D721Med (cell line): ENCODE results near the gene FOXN4.

Experiments used
- DNase-seq: peaks from one replicate; pipeline ENCODE4 v3.0.0; 2011; ENCODE audit warnings: low spot score; ENCODE audit not compliant: insufficient read length
- FAIRE-seq: peaks from 2 replicates; lab custom pipeline; 2011; peaks lifted over from hg19 to GRCh38; lab: Jason Lieb, UNC
- TF ChIP-seq, protein P1 (sequence below): IDR thresholded peaks from 2 replicates; pipeline ENCODE4 v1.5.1; 2012; ENCODE audit warnings: mild to moderate bottlenecking, control low read depth; ENCODE audit not compliant: insufficient read depth; ENCODE audit errors: missing control alignments

FOXN4 gene

DNA sequence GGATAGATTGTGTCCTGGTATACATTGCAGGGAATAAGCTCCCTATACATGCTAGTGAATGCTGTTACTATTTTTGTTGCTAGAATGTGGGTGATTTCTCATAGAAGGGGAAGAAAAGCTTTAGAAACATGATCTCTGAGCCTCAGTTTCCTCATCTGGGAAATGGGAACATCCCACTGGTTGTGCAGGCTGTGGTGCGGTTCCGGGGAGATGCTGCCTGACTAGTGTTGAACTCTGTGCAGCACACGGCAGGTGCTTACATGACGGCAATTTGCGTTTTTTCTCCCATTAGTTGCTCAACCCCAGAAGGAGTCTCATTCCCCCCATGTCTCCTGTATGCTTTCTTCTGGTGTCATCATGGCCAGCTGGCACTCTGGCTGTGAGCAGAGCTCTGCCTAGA is 32.9 kb downstream of the FOXN4 start:
- FAIRE-seq = no peak
- TF ChIP-seq, protein P1, sequence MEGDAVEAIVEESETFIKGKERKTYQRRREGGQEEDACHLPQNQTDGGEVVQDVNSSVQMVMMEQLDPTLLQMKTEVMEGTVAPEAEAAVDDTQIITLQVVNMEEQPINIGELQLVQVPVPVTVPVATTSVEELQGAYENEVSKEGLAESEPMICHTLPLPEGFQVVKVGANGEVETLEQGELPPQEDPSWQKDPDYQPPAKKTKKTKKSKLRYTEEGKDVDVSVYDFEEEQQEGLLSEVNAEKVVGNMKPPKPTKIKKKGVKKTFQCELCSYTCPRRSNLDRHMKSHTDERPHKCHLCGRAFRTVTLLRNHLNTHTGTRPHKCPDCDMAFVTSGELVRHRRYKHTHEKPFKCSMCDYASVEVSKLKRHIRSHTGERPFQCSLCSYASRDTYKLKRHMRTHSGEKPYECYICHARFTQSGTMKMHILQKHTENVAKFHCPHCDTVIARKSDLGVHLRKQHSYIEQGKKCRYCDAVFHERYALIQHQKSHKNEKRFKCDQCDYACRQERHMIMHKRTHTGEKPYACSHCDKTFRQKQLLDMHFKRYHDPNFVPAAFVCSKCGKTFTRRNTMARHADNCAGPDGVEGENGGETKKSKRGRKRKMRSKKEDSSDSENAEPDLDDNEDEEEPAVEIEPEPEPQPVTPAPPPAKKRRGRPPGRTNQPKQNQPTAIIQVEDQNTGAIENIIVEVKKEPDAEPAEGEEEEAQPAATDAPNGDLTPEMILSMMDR = no peak

DNA sequence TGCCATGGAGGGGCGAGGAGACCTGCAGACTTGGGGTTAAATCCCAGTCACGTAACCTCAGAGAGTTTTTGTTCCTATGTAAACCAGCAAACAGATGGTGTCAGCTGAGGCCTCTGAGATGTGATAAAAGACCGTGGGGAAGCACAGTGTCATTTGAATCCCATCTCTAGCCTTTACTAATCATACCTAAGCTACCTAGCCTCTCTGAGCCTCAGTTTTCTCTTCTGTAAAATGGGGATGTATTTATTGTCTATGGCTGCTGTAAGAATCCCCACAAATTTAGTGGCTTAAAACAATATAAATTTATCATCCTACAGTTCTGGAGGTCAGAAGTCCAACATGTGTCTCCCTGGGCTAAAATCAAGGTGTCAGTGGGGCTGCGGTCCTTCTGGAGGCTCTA is 33.9 kb downstream of the FOXN4 start:
- TF ChIP-seq, protein P1 = no peak
- DNase-seq (no peak), FAIRE-seq (no peak)

More for the DNA sequence above, 32.9 kb downstream of the FOXN4 start:
- DNase-seq = no peak

DNA sequence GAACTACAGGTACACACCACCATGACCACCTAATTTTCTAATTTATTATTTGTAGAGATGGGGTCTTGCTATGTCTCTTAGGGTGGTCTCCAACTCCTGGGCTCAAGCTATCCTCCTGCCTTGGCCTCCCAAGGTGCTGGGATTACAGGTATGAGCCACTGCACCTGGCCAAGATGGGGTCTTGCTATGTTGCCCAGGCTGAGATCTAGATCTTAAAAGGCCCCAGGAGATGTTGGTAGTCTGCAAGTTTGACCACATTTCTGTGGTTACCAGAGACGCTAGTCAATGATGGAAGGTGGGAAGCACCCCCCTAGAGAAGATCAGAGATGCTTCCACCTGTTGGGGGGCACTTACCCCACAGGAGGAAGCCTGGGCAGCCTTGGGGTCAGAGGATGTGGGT is 34.7 kb downstream of the FOXN4 start:
- TF ChIP-seq, protein P1 = no peak
- FAIRE-seq (no peak), DNase-seq (no peak)

DNA sequence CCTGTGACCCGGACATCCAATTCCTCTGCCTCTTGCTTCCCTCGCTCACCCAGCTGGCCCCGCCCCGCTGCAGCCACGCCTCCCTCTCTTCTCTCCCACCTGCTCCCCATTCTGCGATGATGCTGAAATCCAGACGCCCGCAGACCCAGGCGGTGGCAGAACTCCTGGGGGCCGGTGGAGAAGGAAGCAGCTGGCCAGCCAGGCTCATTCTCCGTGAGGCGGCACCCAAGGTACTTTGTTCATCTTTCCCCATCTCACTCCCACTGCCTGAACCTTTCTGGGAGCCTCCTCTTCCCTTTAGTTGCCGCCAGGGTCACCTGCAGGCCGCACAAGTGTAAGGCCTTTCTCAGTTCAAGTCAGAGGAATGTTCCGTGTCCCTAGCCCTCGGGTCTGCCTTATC is 35.7 kb downstream of the FOXN4 start:
- DNase-seq (no peak), FAIRE-seq (no peak)
- TF ChIP-seq, protein P1 = no peak

DNA sequence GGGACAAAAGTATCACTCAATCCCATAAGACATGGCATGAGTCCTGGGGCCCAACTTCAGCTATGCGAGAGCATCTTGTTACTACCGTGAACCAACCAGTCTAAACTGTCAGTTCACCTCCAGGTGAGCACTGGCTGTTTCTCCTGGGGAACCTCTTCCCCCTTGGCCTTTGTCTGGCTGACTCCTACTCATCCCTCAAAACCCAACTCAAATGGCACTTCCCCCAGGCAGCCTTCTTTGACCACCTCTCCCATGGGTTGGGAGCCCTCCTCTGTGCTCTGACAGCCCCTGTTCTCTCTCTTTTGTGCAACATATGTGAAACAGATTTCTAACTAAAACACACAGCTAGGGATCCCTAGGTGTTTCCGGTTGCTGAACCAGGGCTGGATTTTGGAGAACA is 37.7 kb downstream of the FOXN4 start:
- FAIRE-seq = no peak
- no peak for DNase-seq
- TF ChIP-seq, protein P1 = no peak

DNA sequence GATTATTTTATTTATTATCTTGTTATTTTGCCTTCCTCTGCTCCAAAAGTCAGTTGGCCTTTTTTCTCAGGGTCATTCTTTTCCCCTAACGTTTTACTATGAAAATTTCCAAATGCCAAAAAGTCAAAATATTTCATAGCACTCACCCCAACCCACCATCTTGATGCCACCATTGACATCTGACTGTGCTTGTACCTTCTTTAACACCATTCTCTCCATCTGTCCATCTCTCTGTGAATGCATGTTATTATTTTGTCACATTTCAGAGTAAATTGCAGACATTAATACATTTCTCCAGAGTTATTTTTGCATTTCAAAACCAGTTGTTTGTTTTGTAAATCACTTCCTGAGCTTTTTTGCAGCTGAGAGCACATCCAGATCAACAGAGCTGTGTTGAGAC is 38.6 kb downstream of the FOXN4 start:
- DNase-seq (no peak), FAIRE-seq (no peak)
- TF ChIP-seq, protein P1 = no peak

DNA sequence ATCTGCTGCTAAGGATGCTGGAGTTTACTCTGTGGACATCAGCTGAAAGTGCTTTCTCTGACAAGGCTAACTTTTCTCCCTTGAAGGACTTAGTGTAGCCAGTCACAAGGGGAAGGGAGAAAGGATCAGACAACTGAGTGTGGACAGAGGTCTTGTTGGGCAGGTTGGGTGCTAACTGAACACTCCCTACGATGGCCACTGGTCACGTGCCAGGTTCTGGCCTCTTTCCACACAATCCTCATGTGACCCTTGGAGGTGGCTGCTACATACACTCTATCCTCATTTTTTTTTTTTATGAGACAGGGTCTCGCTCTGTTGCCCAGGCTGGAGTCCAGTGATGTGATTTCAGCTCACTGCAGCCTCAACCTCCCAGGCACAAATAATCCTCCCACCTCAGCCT is 39.7 kb downstream of the FOXN4 start:
- DNase-seq = no peak
- TF ChIP-seq, protein P1 = no peak
- no peak for FAIRE-seq
